IPS-11a (cell line): Measurements from ENCODE around the gene TMEM138.

Source experiments
- H3K4me3 ChIP-seq: one replicate; pipeline ENCODE4 v1.5.1; 2013; ENCODE audit warnings: low read depth, low read length, control low read depth

The TMEM138 gene

DNA sequence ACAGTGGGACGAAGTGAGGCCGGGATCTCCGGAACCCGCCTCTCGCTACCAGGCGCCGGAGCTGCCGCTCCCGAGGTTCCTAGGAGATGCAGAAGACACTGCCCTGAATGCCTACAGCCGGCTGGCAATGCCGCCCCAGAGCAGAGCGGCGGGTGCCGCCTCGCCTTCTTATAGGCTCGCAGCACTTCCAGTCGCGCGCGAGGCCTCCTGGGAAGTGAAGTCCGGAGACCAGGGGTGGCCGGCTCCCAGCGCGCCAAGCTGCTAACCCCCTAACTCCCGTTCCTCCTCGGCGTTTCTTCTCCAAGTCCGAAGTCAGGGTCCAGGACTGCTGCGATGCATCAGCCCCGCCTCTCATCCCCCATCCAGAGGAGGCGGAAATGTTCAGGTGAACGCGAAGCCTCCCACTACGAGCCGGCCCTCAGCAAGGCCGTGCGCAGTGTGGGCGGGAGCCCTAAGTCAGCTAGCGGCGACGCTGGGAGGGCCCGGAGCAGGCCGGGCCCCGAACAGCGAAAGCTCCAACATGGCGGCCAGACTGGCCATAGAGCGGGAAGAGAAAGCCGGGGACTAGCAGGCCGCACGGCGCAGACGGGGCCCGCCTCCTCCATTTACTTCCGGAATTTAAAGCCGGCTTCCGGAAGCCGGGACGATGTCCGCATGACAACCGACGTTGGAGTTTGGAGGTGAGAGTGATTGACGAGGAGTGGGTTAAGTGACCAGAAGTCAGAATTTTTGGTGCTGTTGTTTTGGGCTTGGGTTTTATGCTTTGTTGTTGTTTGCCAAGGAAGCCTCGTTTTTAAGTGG is at the start of gene TMEM138, which contains the start of gene CYB561A3:
TSS of gene TMEM138 (plus strand) at position 634 of the 801 bp plus-strand sequence. CDS start 2,017 bp downstream, outside the sequence.
TSS of gene CYB561A3 (minus strand) at position 142 of the 801 bp plus-strand sequence. CDS start 5,169 bp downstream, outside the sequence.
- H3K4me3 ChIP-seq: peak within 1 kb of the TSS; percentile 99

DNA sequence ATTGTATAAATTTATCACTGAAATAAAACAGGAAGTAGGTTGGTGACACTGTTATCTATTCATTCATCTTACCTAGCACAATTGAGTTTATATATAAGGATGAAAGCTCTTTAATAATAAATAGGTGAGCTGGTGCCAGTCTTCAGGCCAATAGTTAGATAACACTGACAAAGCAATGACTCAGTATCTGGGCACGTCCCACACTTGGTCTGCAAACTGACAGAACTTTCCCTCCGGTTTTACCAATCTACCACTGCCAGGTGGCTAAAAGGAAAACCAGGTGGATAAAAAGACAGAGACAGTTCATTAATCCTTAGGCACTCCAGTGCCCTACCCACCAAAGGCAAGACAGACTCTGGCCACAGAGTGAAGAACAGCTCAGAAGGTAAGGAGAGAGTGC is 46.9 kb upstream of the TMEM138 start:
- H3K4me3 ChIP-seq: no peak overlapping the region

DNA sequence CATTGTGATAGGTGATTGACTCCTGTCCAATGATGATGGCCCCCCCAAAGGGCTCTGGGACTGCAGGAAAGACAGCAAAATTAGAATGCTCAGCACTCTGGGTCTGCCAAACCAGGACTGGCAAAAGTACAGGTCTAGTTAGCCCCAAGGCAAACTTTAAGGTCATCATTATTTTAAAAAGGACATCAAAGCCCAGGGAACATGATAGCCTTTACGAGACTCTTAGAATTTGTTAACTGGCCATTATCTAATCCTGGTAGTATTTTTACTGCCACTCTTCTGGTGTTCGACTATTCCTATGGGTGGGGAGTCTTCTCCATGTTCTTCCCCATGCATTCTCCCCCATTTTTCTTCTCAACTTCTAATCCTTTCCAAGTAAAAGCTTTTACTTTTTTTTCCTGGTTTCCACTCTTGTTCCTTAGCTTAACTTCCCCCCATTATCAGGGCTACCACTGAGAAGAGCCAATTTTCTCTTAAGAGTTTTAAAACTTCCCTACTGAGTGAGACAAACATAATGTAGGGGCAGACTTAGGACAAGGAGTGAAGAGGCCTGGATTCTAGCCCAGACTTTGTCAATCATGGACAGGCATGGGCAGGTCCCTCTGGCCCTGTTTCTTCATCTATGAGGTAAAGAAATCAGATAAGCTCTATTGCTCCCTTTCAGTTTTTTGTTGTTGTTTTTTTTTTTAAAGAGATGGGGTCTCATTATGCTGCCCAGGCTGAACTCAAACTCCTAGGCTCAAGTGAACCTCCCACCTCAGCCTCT is 36.3 kb upstream of the TMEM138 start:
- no peak overlapping the region for H3K4me3 ChIP-seq

DNA sequence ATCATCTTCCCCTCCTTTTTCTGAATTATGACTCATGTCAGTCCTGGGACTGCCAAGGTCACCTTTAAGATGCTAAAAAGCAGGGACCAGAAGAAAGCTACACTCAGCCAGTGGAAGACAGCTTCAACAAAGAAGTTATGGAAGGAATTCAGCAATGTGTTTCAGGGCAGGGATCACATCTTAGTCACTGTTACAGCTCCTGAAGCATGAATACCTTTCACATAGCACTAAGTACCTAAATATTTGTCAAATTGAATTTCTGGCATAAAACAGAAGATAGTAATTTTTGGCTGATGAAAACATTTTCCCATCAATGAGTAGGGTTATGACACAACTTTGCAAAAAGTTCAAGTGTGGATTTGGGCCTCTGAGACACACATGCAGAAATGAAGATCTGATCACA is 34.5 kb upstream of the TMEM138 start:
- H3K4me3 ChIP-seq: no peak overlapping the region

DNA sequence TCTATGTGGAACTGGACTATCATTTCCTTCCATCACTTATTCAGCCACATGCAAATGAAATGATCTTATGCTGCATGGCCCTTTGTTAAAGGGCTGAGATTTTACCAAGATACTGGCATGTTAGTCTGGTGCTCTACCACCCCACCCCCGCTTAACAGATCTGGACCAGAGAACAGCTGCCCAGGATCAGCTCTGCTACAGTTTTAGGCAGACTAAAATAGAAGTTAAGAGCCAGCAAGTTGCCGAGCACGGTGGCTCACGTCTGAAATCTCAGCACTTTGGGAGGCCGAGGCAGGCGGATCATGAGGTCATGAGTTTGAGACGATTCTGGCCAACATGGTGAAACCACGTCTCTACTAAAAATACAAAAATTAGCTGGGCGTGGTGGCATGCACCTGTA is 33.8 kb upstream of the TMEM138 start:
- no peak overlapping the region for H3K4me3 ChIP-seq

DNA sequence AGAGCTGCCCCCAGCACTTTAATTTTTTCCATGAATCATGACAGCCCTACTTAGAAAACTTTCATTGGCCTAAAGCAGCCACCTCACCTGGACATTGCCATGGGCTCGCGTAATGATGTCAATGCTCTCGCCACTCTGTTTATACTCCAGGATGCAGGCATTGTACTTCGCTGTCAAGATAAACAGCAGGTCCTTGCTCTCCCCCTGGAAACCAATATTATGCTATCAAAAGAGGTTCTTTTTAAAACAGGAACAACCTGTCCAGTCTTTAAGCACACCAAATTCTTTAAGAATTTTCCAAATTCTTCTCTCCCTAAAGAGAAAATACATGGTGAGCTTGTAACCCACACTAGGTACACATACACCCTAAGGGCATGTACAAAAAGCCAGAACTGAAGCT is 32.3 kb upstream of the TMEM138 start:
- no peak overlapping the region for H3K4me3 ChIP-seq

DNA sequence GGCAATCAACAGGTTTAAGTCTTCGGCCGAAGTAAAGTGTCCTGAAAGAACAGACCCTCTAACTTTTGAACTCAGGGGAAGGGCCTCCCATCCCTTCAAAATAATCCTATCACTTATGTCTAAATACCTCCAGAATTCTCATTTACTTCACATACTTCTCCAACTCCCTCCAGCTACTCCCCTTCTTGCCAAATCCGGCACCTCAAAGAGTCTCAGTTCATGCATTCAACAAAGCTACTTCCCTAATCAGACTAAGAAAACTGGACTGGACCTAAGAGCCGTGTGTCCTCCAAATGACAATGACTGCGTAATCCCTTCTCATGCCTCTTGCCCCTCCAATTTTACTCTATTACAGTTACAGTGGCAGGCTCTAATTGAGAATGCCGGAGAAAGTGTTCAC is 30.5 kb upstream of the TMEM138 start:
- H3K4me3 ChIP-seq: peak overlapping the region; percentile 90

DNA sequence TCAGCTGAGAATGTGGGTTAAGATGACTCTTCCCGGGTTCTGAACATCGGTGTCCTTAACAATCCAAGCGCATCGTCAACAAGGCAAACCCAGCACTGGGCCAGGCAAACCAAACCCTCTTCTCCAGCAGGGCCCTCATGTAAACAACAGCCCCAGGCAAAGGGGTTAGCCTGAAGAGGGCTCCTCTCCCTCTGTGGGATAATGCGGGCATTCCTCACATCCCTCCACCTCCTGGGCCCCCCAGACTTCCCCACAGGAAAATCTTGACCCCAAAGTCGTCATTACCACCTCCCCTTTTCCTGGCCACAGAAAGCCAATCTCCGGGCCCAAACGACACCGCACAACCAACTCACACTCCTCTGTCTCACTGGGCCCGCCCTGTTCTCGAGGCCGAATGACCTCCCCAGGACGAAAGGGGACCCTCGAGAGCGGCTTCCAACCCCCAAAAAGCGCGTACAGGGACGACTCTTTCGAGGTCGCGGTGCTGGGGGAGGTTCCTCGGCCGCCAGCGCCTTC is 29.8 kb upstream of the TMEM138 start:
- H3K4me3 ChIP-seq: peak overlapping the region; percentile 90

DNA sequence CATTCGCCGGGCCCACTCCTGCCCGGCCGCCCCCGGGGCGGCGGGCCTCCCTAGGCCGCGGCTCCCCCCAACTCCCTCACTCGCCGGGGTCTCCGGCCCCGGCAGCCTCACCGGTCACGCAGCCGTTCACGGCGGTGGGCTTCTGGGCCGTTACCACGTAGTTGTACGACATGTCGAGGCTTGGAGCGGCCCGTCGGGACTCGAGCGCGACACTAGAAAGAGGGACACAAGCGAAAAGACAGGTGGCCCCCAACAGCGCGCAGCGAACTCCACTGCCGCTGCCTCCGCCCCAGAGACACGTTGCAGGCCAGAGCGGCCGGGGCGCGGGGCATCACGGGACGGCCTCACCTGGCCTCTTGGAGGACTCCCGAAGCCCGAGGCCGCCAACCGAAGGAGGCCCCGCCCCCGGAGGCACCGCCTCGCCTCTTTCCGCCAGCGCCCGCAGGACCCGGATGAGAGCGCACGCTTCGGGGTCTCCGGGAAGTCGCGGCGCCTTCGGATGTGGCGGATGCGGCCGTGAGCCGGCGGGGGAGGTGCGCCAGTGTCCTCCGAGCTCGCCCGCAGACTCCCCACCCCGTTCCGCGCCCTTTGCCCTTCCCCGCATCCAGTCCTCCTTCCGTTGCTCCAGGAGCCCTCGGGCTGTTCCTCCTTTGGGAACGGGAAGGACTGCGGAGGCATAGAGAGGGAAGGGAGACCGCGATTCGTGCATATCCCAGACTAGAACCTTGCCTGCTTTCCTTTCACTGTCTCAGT is 29.2 kb upstream of the TMEM138 start, which contains the start of the genes DDB1 and TKFC:
TSS of gene DDB1 (minus strand) at position 309 of the 753 bp plus-strand sequence. CDS start at position 172, 137 bp downstream.
TSS of gene TKFC (plus strand) at position 432 of the 753 bp plus-strand sequence. CDS start 1,501 bp downstream, outside the sequence.
- H3K4me3 ChIP-seq: peak within 1 kb of the TSS; percentile 90

DNA sequence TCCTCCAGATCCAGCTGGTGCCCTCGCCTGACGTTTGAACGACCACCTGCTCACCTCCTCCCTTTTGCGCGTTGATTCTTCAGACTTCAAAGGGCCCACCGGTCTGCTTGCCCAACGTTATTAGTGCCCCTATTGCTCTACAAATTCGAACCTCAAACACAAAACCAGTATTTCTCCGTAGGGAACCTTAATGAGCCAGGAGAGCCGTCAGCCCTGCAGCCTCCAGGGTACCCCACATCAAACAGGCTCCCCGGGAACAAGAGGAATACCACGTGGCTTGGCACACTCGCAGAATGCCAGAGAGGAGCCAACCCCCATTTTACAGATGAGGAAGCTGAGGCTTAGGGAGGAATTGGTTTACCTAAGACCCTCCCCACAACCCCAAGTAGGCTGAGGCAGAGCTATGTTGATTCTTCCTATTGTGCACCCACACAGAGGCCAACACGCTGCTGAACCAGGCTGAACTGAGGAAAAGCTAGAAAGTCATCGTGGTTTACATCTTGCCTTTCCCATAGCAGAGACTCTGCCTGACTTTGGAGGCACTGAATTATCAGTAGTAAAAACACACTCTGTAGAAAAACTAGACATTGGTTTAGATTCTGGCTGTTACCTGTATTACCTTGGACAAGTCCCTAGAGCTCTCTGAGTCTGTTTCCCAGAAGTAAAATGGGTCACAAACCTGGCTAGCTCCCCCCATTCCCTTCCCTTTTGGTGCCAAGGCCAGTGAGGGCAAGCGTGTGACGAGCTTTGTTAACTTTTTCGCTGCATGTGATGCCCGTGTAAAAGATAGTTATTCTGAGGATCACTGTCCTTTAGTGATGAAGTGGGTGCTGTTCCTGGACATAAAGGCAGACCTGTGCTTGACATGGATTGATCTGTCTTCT is 28.4 kb upstream of the TMEM138 start:
- peak overlapping the region; percentile 90 for H3K4me3 ChIP-seq

DNA sequence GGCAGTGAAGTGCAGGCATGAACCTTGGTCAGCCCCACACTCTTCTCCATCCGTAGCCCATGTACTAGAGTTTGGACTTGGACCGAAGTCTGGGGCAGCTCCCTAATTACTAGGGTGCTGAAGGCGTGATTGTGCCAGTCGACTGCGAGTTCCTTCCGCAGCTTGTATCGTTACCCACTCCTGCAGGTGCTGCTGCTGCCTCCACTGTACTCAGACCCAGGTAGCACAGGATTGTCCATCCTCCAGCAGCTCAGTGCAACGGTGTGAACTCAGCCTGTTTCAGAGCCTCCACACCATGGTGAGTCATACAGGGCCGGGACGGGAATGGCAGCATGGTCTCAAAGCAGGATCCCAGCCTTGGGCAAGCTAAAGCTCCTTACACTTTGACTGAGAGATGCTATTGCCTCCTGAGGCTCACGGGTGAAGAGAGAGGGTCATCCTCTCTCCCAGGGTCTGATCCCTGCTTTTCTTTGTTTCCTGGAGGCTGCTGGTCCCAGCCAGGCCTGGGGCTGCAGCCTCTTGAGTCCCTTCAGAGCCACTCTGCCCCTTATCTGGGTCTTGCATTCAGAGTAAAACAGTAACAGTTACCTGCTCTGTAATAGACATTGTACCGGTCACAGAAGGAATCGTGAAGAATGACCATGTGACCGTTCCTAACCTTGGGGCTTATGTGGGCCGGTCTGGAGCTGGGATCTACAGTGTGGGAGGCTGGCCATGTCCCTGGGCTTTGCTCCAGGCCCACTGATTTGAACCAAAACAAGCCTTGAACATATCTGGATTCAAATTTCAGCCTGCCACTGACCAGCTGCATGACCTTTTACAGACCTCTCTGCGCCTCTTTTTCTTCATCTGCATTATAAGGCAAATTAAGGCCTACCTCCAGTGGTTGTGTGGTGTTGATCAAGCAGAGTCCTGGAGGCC is 27.5 kb upstream of the TMEM138 start:
- no peak overlapping the region for H3K4me3 ChIP-seq

DNA sequence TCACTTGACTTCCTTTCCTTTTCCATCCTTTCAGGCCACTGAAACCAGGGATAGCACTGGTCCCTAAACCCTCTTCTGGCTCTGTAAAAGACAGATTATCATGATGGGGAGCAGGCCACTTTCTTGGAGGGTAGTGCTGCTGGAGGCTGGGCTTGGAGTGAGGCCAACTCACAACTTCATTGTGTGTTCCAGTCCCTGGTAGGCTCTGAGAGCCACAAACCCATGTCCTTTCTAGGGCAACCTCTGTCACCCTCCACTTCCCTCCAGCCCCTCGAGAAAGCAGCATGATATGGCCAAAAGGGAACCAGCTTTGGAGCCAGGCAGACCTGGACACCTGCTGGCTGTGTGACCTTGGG is 26.8 kb upstream of the TMEM138 start:
- no peak overlapping the region for H3K4me3 ChIP-seq

DNA sequence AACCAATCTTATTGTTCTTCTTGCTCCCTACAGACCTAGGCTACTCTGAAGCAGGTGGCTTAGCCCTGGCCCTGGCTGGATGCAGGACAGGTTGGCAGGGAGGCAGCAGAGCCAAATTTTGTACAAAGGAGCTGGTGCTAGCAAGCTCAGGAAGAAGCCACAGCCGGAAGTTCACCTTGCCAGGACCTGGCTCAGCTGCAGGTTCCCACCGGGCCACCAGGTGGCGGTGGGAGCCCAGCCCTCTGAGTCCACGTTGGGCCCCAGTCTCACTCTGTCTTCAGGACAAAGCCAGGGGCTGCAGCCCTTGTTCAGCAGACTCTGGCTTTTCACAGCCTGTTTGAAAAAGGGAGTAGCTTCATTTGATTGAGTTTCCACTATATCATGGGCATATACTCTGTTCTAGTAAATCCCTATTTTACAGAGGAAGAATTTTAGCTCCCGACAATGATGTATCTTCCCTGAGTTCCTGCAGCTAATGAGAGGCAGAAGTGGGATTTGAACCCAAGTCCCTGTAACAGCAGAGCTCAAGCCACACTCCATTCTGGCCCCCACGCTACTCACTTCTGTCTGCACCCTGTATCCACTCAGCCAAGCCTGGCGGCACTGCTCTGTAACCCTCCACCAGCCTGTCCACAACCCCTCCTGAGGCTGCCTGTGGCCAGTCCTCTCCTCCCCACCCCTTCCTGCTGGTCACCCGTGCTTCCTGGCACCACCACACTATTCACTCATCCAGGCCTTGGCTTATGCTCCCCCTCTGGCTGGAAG is 25.8 kb upstream of the TMEM138 start:
- H3K4me3 ChIP-seq: no peak overlapping the region

DNA sequence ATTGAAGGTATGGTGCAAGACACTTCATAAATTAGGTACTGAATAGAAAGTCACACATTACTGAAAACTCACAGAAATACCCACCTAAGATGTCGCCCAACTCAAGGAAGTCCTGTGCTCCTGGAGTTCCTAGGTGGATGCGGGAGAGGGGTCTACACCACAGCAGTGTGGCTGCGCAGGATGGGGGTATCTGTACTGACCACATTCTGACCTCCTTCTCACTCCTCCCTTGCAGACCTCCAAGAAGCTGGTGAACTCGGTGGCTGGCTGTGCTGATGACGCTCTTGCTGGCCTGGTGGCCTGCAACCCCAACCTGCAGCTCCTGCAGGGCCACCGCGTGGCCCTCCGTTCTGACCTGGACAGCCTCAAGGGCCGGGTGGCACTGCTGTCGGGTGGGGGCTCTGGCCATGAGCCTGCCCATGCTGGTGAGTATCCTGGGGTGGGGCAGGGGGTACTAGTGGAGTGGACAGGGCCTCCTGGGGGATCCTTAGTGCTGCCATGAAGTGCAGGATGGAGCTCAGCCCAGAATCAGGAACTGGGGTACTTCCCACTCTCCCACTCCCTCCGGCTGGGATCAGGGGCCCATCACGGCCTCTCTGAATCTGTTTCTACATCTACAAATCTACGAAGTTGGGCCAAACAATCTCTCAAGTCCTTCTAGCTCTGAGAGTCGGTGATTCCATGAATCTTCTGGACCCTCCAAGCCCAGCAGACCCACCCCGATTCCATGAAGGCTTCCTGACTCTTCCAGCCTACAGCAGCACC is 24.3 kb upstream of the TMEM138 start:
- no peak overlapping the region for H3K4me3 ChIP-seq

DNA sequence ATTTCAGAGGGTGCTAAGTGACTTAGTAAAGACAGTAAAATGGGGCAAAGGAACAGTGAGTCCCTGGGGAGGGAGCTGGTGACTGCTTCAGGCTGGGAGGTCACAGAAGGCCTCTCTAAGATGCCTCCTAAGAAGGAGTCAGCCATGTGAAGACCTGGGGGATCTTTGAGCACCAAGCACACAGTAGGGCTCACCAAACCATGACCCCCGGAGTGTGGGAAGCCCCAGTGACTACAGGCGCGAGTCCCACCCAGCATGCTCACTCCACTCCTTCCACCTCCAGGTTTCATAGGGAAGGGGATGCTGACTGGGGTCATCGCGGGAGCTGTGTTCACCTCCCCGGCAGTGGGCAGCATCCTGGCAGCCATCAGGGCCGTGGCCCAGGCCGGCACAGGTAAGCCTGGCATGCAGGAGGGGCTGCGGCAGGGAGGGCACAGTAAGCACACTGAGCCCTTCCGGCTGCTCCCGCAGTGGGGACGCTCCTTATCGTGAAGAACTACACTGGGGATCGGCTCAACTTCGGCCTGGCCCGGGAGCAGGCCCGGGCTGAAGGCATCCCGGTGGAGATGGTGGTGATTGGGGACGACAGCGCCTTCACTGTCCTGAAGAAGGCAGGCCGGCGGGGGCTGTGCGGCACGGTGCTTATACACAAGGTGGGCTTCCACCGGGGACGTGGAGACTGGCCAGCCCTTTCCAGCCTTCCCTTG is 23.2 kb upstream of the TMEM138 start:
- H3K4me3 ChIP-seq: no peak overlapping the region

DNA sequence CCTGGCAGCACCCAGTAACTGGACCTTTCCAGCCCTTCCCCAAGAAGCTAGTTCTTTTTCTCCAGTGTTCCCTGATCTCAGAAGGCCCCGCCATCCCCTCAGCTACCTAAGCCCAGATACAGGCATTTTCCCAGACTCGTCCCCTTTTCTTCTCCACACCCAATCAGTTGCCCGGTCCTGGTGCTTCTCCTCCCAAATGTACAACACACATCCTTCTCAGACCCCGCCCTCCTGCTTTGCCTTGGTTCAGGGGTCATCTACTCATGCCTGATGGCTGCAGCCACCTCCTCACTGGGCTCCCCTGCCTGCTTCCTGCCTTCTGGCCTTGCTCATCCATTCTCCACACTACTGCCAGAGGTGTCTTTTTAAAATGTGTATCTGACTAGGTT is 22.7 kb upstream of the TMEM138 start:
- H3K4me3 ChIP-seq: no peak overlapping the region

DNA sequence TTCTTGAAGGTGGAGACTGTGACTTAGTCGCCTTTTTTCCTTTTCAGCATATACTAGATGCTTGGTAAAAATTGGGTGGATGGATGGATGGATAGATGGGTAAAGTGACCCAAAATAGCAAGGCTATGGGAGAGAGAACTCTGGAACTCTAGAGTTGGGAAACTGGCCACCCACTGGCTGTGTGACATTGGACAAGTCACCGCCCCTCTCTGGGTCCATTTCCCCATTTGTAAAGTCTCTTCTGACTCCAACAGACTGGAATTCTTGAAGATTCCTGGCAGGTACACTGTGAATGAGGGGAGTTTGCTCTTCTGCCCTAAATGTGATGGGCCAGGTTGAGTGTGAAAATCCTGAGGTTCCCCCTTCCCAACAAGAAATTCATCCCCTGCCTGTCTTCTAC is 21.2 kb upstream of the TMEM138 start:
- H3K4me3 ChIP-seq: no peak overlapping the region
